Activated CD8-positive, alpha-beta T cell treated with anti-CD3 and anti-CD28 coated beads, Interleukin-2, amount 10 ng/mL, durations not matched to agents 7 days and 5 days (primary cell): Measurements from ENCODE around the gene GHR. TPM values are rescaled to one million over a fixed set of nuclear protein-coding genes. Genes with fewer than 3 reads are reported as not detected.

Experiments used
- ATAC-seq: fragments of 150-1000 bp; cut with Tn5 transposase; one replicate; pipeline ENCODE4 v1.10.0; 2021; ENCODE audit warnings: moderate library complexity
- CTCF ChIA-PET: fragments of 350-600 bp; sonication (Branson Sonifier 250); formaldehyde crosslinking; loops from one replicate; lab custom pipeline; 2021; ENCODE audit warnings: antibody characterized with exemption; lab: Charles Lee
- POLR2A ChIA-PET: fragments of 350-600 bp; sonication (Branson Sonifier 250); formaldehyde crosslinking; loops from one replicate; lab custom pipeline; 2021; ENCODE audit warnings: antibody characterized with exemption; lab: Charles Lee
- DNase-seq: peaks from one replicate; pipeline ENCODE4 v3.0.0-alpha.2; 2020
- H3K27ac Mint-ChIP-seq: one replicate; pipeline ENCODE4 v1.8.0; 2021; ENCODE audit warnings: mild to moderate bottlenecking, mixed read lengths
- H3K27me3 Mint-ChIP-seq: one replicate; pipeline ENCODE4 v1.8.0; 2021; ENCODE audit warnings: low read depth, mixed read lengths
- H3K36me3 Mint-ChIP-seq: one replicate; pipeline ENCODE4 v1.8.0; 2021; ENCODE audit warnings: low read depth, mixed read lengths
- H3K4me1 Mint-ChIP-seq: one replicate; pipeline ENCODE4 v1.8.0; 2021; ENCODE audit warnings: low read depth, mixed read lengths
- H3K4me3 Mint-ChIP-seq: one replicate; pipeline ENCODE4 v1.8.0; 2021; ENCODE audit warnings: mild to moderate bottlenecking, mixed read lengths
- H3K9me3 Mint-ChIP-seq: one replicate; pipeline ENCODE4 v1.8.0; 2022; ENCODE audit warnings: mixed read lengths; ENCODE audit not compliant: insufficient read depth
- total RNA-seq, 2 experiments: library from RNA; stranded (reverse); gene quantifications; one replicate each; pipeline ENCODE4 v1.2.3, GENCODE V29; 2021

GHR gene
- total RNA-seq = not detected

DNA sequence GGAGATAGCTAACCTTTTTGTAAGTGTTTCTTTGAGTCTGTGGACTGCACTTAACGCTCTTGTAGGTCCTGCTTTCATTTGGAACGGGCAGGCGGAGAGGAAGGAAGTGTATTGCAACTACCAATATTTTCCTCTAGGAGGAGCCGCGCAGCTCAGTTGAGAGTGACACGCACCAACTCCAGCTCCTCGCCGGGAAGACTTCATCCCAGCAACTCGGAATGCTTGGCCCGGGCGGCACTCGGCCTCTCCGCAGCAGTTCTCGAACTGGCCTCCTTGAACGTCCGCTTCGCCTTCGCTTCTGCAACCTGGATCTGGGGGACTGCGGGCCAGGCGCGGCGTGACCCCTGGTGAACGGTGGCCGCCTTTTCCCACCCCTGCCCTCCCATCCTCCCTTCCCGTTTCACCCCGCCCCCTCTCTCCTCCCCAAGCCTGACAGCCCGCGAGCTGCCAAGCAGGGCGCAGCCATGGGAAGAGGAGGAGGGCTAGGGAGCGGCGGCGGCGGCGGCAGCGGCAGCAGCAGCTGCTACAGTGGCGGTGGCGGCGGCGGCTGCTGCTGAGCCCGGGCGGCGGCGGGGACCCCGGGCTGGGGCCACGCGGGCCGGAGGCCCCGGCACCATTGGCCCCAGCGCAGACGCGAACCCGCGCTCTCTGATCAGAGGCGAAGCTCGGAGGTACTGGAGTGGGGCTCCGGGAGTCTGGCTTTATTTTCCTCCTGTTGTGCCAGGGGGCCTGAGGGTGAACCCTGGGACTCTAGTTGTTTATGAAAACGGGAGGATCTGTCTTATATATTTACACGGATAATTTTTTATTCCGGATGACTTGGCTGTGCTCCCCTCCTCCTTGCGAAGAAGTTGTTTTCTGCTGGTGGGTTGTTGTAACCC lies at the start of gene GHR:
TSS of gene GHR (plus strand) at position 155 of the 881 bp plus-strand sequence. CDS start 142,436 bp downstream, outside the sequence.
- Mint-ChIP-seq H3K27me3 (peaks cover 21% of the 10 kb centered on the region), H3K4me1 (no peaks in the 10 kb centered on the region), H3K36me3 (no peaks in the 10 kb centered on the region), H3K9me3 (no peaks in the 10 kb centered on the region), H3K4me3 (no peak within 1 kb of the TSS), H3K27ac (no peak within 1 kb of the TSS)
- ChIA-PET POLR2A (no interaction called here), CTCF (interaction anchor here (0.7 to 1.7 kb wide), 8 partner anchors 10 to 567 kb away, joined by 3 to 7 read pairs (median 5); no protein-coding TSS in a partner anchor)
- ATAC-seq (peak; percentile 76), DNase-seq (peak; percentile 50)

- H3K4me1 Mint-ChIP-seq = no peaks in the 10 kb centered on the region
- ChIA-PET POLR2A (no interaction called here), CTCF (no interaction called here)
- DNase-seq (no peak), ATAC-seq (no peak)
- H3K9me3 Mint-ChIP-seq = no peaks in the 10 kb centered on the region
- H3K27me3 Mint-ChIP-seq = no peaks in the 10 kb centered on the region
- H3K27ac Mint-ChIP-seq = no peak overlapping the region
- no peak overlapping the region for H3K4me3 Mint-ChIP-seq
- no peaks in the 10 kb centered on the region for H3K36me3 Mint-ChIP-seq
Measured at GRCh38 chr5:42374679-42375273, 48.5 kb upstream of the GHR start.

- H3K4me1 Mint-ChIP-seq = no peaks in the 10 kb centered on the region
- no peaks in the 10 kb centered on the region for H3K27me3 Mint-ChIP-seq
- H3K27ac Mint-ChIP-seq = no peak overlapping the region
- ChIA-PET CTCF (no interaction called here), POLR2A (no interaction called here)
- DNase-seq (no peak), ATAC-seq (no peak)
- no peak overlapping the region for H3K4me3 Mint-ChIP-seq
- H3K36me3 Mint-ChIP-seq = no peaks in the 10 kb centered on the region
- no peaks in the 10 kb centered on the region for H3K9me3 Mint-ChIP-seq
Measured at GRCh38 chr5:42377496-42377895, 45.7 kb upstream of the GHR start.

GRCh38 chr5:42381973-42382372 lies 41.3 kb upstream of the GHR start:
- no peaks in the 10 kb centered on the region for H3K9me3 Mint-ChIP-seq
- ChIA-PET CTCF (no interaction called here), POLR2A (no interaction called here)
- H3K4me3 Mint-ChIP-seq = no peak overlapping the region
- DNase-seq = no peak
- H3K36me3 Mint-ChIP-seq = no peaks in the 10 kb centered on the region
- no peaks in the 10 kb centered on the region for H3K4me1 Mint-ChIP-seq
- no peak overlapping the region for H3K27ac Mint-ChIP-seq
- no peak for ATAC-seq
- H3K27me3 Mint-ChIP-seq = no peaks in the 10 kb centered on the region

GRCh38 chr5:42387563-42387962 lies 35.7 kb upstream of the GHR start:
- no peak for ATAC-seq
- Mint-ChIP-seq H3K4me3 (no peak overlapping the region), H3K27ac (no peak overlapping the region), H3K27me3 (no peaks in the 10 kb centered on the region), H3K4me1 (no peaks in the 10 kb centered on the region), H3K9me3 (no peaks in the 10 kb centered on the region), H3K36me3 (no peaks in the 10 kb centered on the region)
- no peak for DNase-seq
- CTCF ChIA-PET = no interaction called here
- POLR2A ChIA-PET = no interaction called here

DNA sequence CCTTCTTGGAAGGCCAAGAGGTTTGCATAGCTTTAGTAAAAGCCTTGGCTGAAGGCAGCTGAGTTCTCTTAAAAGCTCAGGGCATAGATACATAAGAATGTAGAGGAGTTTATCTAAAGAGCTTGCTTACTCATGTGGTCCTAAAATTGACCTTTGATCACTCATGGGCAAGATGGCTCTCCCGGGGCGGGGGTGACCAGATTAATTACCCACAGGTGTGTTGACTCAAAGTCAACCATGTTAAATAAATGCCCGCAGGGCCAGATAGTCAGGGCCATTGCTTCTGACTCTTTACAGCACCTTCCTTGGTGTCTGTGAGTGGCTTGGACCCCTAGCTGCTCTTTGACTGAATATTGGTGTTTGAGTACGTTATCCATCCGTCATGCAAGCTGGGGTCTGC lies 33.1 kb upstream of the GHR start:
- Mint-ChIP-seq H3K27ac (no peak overlapping the region), H3K4me1 (no peaks in the 10 kb centered on the region), H3K27me3 (no peaks in the 10 kb centered on the region), H3K9me3 (no peaks in the 10 kb centered on the region), H3K4me3 (no peak overlapping the region), H3K36me3 (no peaks in the 10 kb centered on the region)
- ChIA-PET CTCF (no interaction called here), POLR2A (interaction anchor here (0.6 kb wide), 1 partner anchor 1484 kb away, joined by 3 read pairs; no protein-coding TSS in a partner anchor)
- ATAC-seq = no peak
- no peak for DNase-seq

DNA sequence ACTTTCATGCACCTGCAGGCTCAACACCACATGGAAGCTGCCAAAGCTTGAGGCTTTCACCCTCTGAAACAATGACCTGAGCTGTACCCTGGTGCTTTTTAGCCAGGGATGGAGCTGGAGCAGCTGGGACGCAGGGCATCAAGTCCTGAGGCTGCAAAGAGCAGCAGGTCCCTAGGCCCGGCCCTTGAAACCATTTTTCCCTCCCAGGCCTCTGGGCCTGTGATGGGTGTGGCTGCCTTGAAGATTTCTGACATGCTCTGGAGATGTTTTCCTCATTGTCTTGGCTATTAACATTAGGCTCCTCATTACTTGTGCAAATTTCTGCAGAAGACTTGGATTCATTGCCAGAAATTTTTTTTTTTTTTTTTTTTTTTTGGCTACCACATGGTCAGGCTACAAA lies 30.3 kb upstream of the GHR start:
- CTCF ChIA-PET = no interaction called here
- Mint-ChIP-seq H3K9me3 (no peaks in the 10 kb centered on the region), H3K4me3 (no peak overlapping the region), H3K27me3 (no peaks in the 10 kb centered on the region), H3K4me1 (no peaks in the 10 kb centered on the region), H3K36me3 (no peaks in the 10 kb centered on the region), H3K27ac (no peak overlapping the region)
- POLR2A ChIA-PET = no interaction called here
- no peak for DNase-seq
- no peak for ATAC-seq

GRCh38 chr5:42396111-42396510 lies 27.1 kb upstream of the GHR start:
- H3K4me1 Mint-ChIP-seq = no peaks in the 10 kb centered on the region
- no peak for ATAC-seq
- H3K4me3 Mint-ChIP-seq = no peak overlapping the region
- CTCF ChIA-PET = no interaction called here
- no peaks in the 10 kb centered on the region for H3K9me3 Mint-ChIP-seq
- POLR2A ChIA-PET = no interaction called here
- no peak for DNase-seq
- H3K27ac Mint-ChIP-seq = no peak overlapping the region
- no peaks in the 10 kb centered on the region for H3K36me3 Mint-ChIP-seq
- H3K27me3 Mint-ChIP-seq = no peaks in the 10 kb centered on the region

DNA sequence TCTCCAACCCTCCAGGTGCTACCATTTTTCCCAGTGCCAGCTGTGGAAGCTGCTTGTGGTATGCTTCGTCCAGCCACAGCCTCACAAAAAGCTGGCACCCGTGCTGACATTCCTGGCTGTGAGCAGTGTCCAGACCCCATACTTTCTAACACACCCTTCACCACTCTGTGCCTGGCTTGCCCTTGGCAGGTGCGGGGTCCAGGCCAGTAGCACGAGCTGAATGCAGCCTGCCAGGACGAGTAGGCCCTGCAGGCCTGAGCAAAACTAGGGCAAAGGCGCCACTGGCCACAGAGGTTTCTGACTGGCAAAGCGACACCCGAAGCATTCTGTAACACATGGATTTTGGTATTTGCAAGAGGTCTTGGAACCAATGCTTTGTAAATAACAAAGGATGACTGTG lies 26.0 kb upstream of the GHR start:
- Mint-ChIP-seq H3K4me1 (no peaks in the 10 kb centered on the region), H3K27me3 (no peaks in the 10 kb centered on the region), H3K27ac (no peak overlapping the region), H3K36me3 (no peaks in the 10 kb centered on the region), H3K9me3 (no peaks in the 10 kb centered on the region), H3K4me3 (no peak overlapping the region)
- ATAC-seq (no peak), DNase-seq (no peak)
- POLR2A ChIA-PET = no interaction called here
- CTCF ChIA-PET = no interaction called here

GRCh38 chr5:42399702-42400101 lies 23.5 kb upstream of the GHR start:
- no peaks in the 10 kb centered on the region for H3K36me3 Mint-ChIP-seq
- no peaks in the 10 kb centered on the region for H3K9me3 Mint-ChIP-seq
- DNase-seq (no peak), ATAC-seq (no peak)
- ChIA-PET POLR2A (no interaction called here), CTCF (no interaction called here)
- no peaks in the 10 kb centered on the region for H3K4me1 Mint-ChIP-seq
- no peaks in the 10 kb centered on the region for H3K27me3 Mint-ChIP-seq
- no peak overlapping the region for H3K27ac Mint-ChIP-seq
- no peak overlapping the region for H3K4me3 Mint-ChIP-seq

DNA sequence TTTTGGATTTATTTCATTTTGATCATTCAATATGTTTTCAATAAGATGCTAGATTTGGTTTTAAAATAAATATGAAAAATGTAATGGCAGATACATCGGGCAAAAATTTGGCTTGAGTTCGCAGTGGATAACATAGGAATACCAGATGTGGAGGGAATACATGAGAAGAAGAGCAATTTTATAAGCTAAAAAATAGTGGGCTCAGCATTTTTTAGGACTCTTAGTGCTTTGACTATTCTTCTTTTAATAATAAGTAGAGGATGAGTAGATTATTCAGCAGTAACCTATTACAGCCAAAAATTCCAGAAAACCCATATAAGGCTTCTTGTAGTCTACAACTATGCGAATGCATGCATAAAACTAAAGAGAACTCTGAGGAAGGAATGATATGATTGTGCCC lies 22.8 kb upstream of the GHR start:
- POLR2A ChIA-PET = no interaction called here
- Mint-ChIP-seq H3K36me3 (no peaks in the 10 kb centered on the region), H3K4me3 (no peak overlapping the region), H3K9me3 (no peaks in the 10 kb centered on the region), H3K27ac (no peak overlapping the region), H3K27me3 (no peaks in the 10 kb centered on the region), H3K4me1 (no peaks in the 10 kb centered on the region)
- CTCF ChIA-PET = no interaction called here
- ATAC-seq (no peak), DNase-seq (no peak)

GRCh38 chr5:42403236-42403635 lies 20.0 kb upstream of the GHR start:
- H3K9me3 Mint-ChIP-seq = no peaks in the 10 kb centered on the region
- H3K36me3 Mint-ChIP-seq = no peaks in the 10 kb centered on the region
- CTCF ChIA-PET = no interaction called here
- DNase-seq (no peak), ATAC-seq (no peak)
- H3K27ac Mint-ChIP-seq = no peak overlapping the region
- H3K27me3 Mint-ChIP-seq = no peaks in the 10 kb centered on the region
- POLR2A ChIA-PET = no interaction called here
- H3K4me1 Mint-ChIP-seq = no peaks in the 10 kb centered on the region
- no peak overlapping the region for H3K4me3 Mint-ChIP-seq
